OCI-LY1 (cell line): Measurements from ENCODE around the gene CHN1.

ENCODE experiments used
- H2AFZ ChIP-seq: fragments of 200-600 bp; sonication (generic), shearing (Covaris generic); 2 replicates; pipeline ENCODE4 v1.6.0; 2014; ENCODE audit warnings: antibody characterized with exemption, mild to moderate bottlenecking, low read length
- H3F3A ChIP-seq: fragments of 200-600 bp; sonication (generic), shearing (Covaris generic); 2 replicates; pipeline ENCODE4 v1.6.0; 2014; ENCODE audit warnings: mild to moderate bottlenecking, antibody characterized with exemption, low read length, moderate library complexity; ENCODE audit not compliant: insufficient read depth
- H3K27ac ChIP-seq: fragments of 200-600 bp; sonication (generic); 2 replicates; pipeline ENCODE4 v1.5.1; 2014; ENCODE audit warnings: low read length, mixed run types, mild to moderate bottlenecking, low read depth; ENCODE audit not compliant: poor library complexity, severe bottlenecking
- H3K27me3 ChIP-seq: fragments of 200-600 bp; sonication (generic); 2 replicates; pipeline ENCODE4 v1.6.0; 2014; ENCODE audit warnings: antibody characterized with exemption, mild to moderate bottlenecking, low read length, moderate library complexity; ENCODE audit not compliant: insufficient read depth
- H3K36me3 ChIP-seq: fragments of 200-600 bp; sonication (generic); 2 replicates; pipeline ENCODE4 v1.6.1; 2014; ENCODE audit warnings: mild to moderate bottlenecking, antibody characterized with exemption, low read length, moderate library complexity, mixed read lengths; ENCODE audit not compliant: insufficient read depth
- H3K4me1 ChIP-seq: fragments of 200-600 bp; sonication (generic); 2 replicates; pipeline ENCODE4 v1.5.1; 2014; ENCODE audit warnings: mild to moderate bottlenecking, low read length, moderate library complexity; ENCODE audit not compliant: insufficient read depth, severe bottlenecking
- H3K4me2 ChIP-seq: fragments of 200-600 bp; sonication (generic), shearing (Covaris generic); 2 replicates; pipeline ENCODE4 v1.6.1; 2014; ENCODE audit warnings: low read length
- H3K4me3 ChIP-seq: fragments of 200-600 bp; sonication (generic); 2 replicates; pipeline ENCODE4 v1.5.1; 2014; ENCODE audit warnings: low read length, low read depth, mild to moderate bottlenecking, mixed read lengths; ENCODE audit not compliant: poor library complexity, severe bottlenecking
- H3K79me2 ChIP-seq: fragments of 200-600 bp; shearing (Covaris generic); 2 replicates; pipeline ENCODE4 v1.6.1; 2016; ENCODE audit warnings: mixed run types, low read length, mixed read lengths; ENCODE audit not compliant: insufficient read depth
- H3K9ac ChIP-seq: fragments of 200-600 bp; sonication (generic), shearing (Covaris generic); 2 replicates; pipeline ENCODE4 v1.6.1; 2014; ENCODE audit warnings: mild to moderate bottlenecking, low read length, mixed read lengths
- H3K9me2 ChIP-seq: fragments of 200-600 bp; sonication (generic), shearing (Covaris generic); 2 replicates; pipeline ENCODE4 v1.6.1; 2014; ENCODE audit warnings: low read depth, mild to moderate bottlenecking, low read length, mixed read lengths
- H3K9me3 ChIP-seq: fragments of 200-600 bp; shearing (Covaris generic); 2 replicates; pipeline ENCODE4 v1.6.1; 2014; ENCODE audit warnings: low read length, mixed read lengths
- H4K20me1 ChIP-seq: fragments of 200-600 bp; sonication (generic), shearing (Covaris generic); 2 replicates; pipeline ENCODE4 v1.6.0; 2016; ENCODE audit warnings: mild to moderate bottlenecking, low read length; ENCODE audit not compliant: insufficient read depth
- CTCF ChIP-seq: fragments of 200-600 bp; sonication (generic), shearing (Covaris generic); IDR thresholded peaks from 2 replicates; pipeline ENCODE4 v1.5.1; 2017; ENCODE audit warnings: mild to moderate bottlenecking, antibody characterized with exemption, low read length, moderate library complexity, mixed read lengths
- EZH2 ChIP-seq: fragments of 200-600 bp; sonication (generic), shearing (Covaris generic); IDR thresholded peaks from 2 replicates; pipeline ENCODE4 v1.8.0; 2017; ENCODE audit warnings: borderline replicate concordance, mixed run types, mild to moderate bottlenecking, antibody characterized with exemption, low read length, moderate library complexity, mixed read lengths

Gene CHN1

GRCh38 chr2:174778085-174778981 lies 226.8 kb downstream of the CHN1 start:
- Histone ChIP-seq H3K4me3 (no peak overlapping the region), H3K9me3 (no peaks in the 10 kb centered on the region), H3K36me3 (no peaks in the 10 kb centered on the region), H4K20me1 (no peaks in the 10 kb centered on the region), H3K27ac (no peak overlapping the region), H3K79me2 (no peaks in the 10 kb centered on the region), H2AFZ (no peak overlapping the region), H3K9ac (no peak overlapping the region), H3K4me1 (peaks cover 16% of the 10 kb centered on the region), H3K9me2 (no peaks in the 10 kb centered on the region), H3K27me3 (0 out of 2 replicates have a peak, but pooled peaks cover 3% of the 10 kb centered on the region), H3F3A (no peaks in the 10 kb centered on the region), H3K4me2 (no peak overlapping the region)
- no peak for TF ChIP-seq EZH2
- no peak for TF ChIP-seq CTCF

- no peaks in the 10 kb centered on the region for H4K20me1 ChIP-seq
- no peak overlapping the region for H3K4me3 ChIP-seq
- H3K27ac ChIP-seq = no peak overlapping the region
- H3K27me3 ChIP-seq = 0 out of 2 replicates have a peak, but pooled peaks cover 3% of the 10 kb centered on the region
- no peak overlapping the region for H3K9ac ChIP-seq
- no peaks in the 10 kb centered on the region for H3K9me2 ChIP-seq
- H3K36me3 ChIP-seq = no peaks in the 10 kb centered on the region
- H3F3A ChIP-seq = no peaks in the 10 kb centered on the region
- no peaks in the 10 kb centered on the region for H3K79me2 ChIP-seq
- TF ChIP-seq EZH2 (no peak), CTCF (no peak)
- H3K9me3 ChIP-seq = no peaks in the 10 kb centered on the region
- H3K4me2 ChIP-seq = no peak overlapping the region
- H2AFZ ChIP-seq = no peak overlapping the region
- H3K4me1 ChIP-seq = peaks cover 19% of the 10 kb centered on the region
These were observed 227.7 kb downstream of the CHN1 start for GRCh38 chr2:174777347-174778084.

GRCh38 chr2:174776675-174777074 lies 228.5 kb downstream of the CHN1 start:
- Histone ChIP-seq H3K27me3 (0 out of 2 replicates have a peak, but pooled peaks cover 3% of the 10 kb centered on the region), H3K4me3 (no peak overlapping the region), H3K36me3 (no peaks in the 10 kb centered on the region), H3K4me1 (peaks cover 28% of the 10 kb centered on the region), H3K27ac (no peak overlapping the region), H3K9me3 (no peaks in the 10 kb centered on the region), H3K4me2 (no peak overlapping the region), H3K9ac (no peak overlapping the region), H3K9me2 (no peaks in the 10 kb centered on the region), H2AFZ (no peak overlapping the region), H3F3A (no peaks in the 10 kb centered on the region), H3K79me2 (no peaks in the 10 kb centered on the region), H4K20me1 (no peaks in the 10 kb centered on the region)
- TF ChIP-seq CTCF (no peak), EZH2 (no peak)
